Measurements from ENCODE around the gene UNC5B. TPM values are rescaled to one million over a fixed set of nuclear protein-coding genes. Genes with fewer than 3 reads are reported as not detected.

UNC5B gene
- polyA plus RNA-seq, 4 donors: 0.27 to 19.4 (median 6.7) TPM

GRCh38 chr10:71243756-71244395, 31.5 kb downstream of the UNC5B start:
- Histone ChIP-seq H3K4me1 (ENCODE audit: control insufficient read depth in 3 of 3, insufficient read depth in 2 of 3, low read depth in 1 of 3, low read length in 2 of 3) (peaks cover 10 to 78% (median 14%) of the 10 kb centered on the region in 3 donors), H3K27ac (ENCODE audit: low read depth in 1 of 3, low read length in 2 of 3) (peak overlapping the region; percentile 72 to 91 (median 72)), H3K9me3 (ENCODE audit: control insufficient read depth in 2 of 2, insufficient read depth in 1 of 2, low read depth in 1 of 2, low read length in 1 of 2) (no peaks in the 10 kb centered on the region), H3K4me3 (ENCODE audit: low read depth in 1 of 3, low read length in 3 of 3) (no peak overlapping the region), H3K27me3 (ENCODE audit: control insufficient read depth in 3 of 3, insufficient read depth in 3 of 3, low read length in 3 of 3) (no peaks in the 10 kb centered on the region), H3K36me3 (ENCODE audit: control insufficient read depth in 3 of 3, insufficient read depth in 2 of 3, low read depth in 1 of 3, low read length in 3 of 3) (peaks cover 0 to 5% (median 0%) of the 10 kb centered on the region in 3 donors)
- FAIRE-seq (no peak), DNase-seq (peak in 1 of 2 donors; percentile 93)
- 24 to 56% (median 44%) methylated on average over 6 of the region's 6 CpGs for WGBS, 3 donors

GRCh38 chr10:71244431-71245419, 32.4 kb downstream of the UNC5B start:
- Histone ChIP-seq H3K27me3 (ENCODE audit: control insufficient read depth in 3 of 3, insufficient read depth in 3 of 3, low read length in 3 of 3) (no peaks in the 10 kb centered on the region), H3K4me1 (ENCODE audit: control insufficient read depth in 3 of 3, insufficient read depth in 2 of 3, low read depth in 1 of 3, low read length in 2 of 3) (peaks cover 10 to 86% (median 14%) of the 10 kb centered on the region in 3 donors), H3K9me3 (ENCODE audit: control insufficient read depth in 2 of 2, insufficient read depth in 1 of 2, low read depth in 1 of 2, low read length in 1 of 2) (no peaks in the 10 kb centered on the region), H3K27ac (ENCODE audit: low read depth in 1 of 3, low read length in 2 of 3) (peak overlapping the region; percentile 72 to 91 (median 72)), H3K4me3 (ENCODE audit: low read depth in 1 of 3, low read length in 3 of 3) (no peak overlapping the region), H3K36me3 (ENCODE audit: control insufficient read depth in 3 of 3, insufficient read depth in 2 of 3, low read depth in 1 of 3, low read length in 3 of 3) (peaks cover 0 to 5% (median 0%) of the 10 kb centered on the region in 3 donors)
- 44 to 71% (median 54%) methylated on average over 29 of the region's 29 CpGs for WGBS, 3 donors
- no peak for FAIRE-seq
- peak in 1 of 2 donors; percentile 81 for DNase-seq

- Histone ChIP-seq H3K27me3 (ENCODE audit: control insufficient read depth in 3 of 3, insufficient read depth in 3 of 3, low read length in 3 of 3) (no peaks in the 10 kb centered on the region), H3K4me3 (ENCODE audit: low read depth in 1 of 3, low read length in 3 of 3) (no peak overlapping the region), H3K4me1 (ENCODE audit: control insufficient read depth in 3 of 3, insufficient read depth in 2 of 3, low read depth in 1 of 3, low read length in 2 of 3) (peaks cover 10 to 84% (median 14%) of the 10 kb centered on the region in 3 donors), H3K27ac (ENCODE audit: low read depth in 1 of 3, low read length in 2 of 3) (peak overlapping the region; percentile 15 to 91 (median 72)), H3K36me3 (ENCODE audit: control insufficient read depth in 3 of 3, insufficient read depth in 2 of 3, low read depth in 1 of 3, low read length in 3 of 3) (no peaks in the 10 kb centered on the region), H3K9me3 (ENCODE audit: control insufficient read depth in 2 of 2, insufficient read depth in 1 of 2, low read depth in 1 of 2, low read length in 1 of 2) (no peaks in the 10 kb centered on the region)
- no peak for FAIRE-seq
- DNase-seq: no peak
- WGBS, 3 donors: 80 to 88% (median 86%) methylated on average over 21 of the region's 21 CpGs
Measured at GRCh38 chr10:71245420-71246325, 33.3 kb downstream of the UNC5B start.

- peak; percentile 93 to 99 for DNase-seq
- Histone ChIP-seq H3K27ac (ENCODE audit: low read depth in 1 of 3, low read length in 2 of 3) (peak overlapping the region; percentile 72 to 91 (median 87)), H3K4me1 (ENCODE audit: control insufficient read depth in 3 of 3, insufficient read depth in 2 of 3, low read depth in 1 of 3, low read length in 2 of 3) (peaks cover 10 to 86% (median 14%) of the 10 kb centered on the region in 3 donors), H3K27me3 (ENCODE audit: control insufficient read depth in 3 of 3, insufficient read depth in 3 of 3, low read length in 3 of 3) (no peaks in the 10 kb centered on the region), H3K9me3 (ENCODE audit: control insufficient read depth in 2 of 2, insufficient read depth in 1 of 2, low read depth in 1 of 2, low read length in 1 of 2) (no peaks in the 10 kb centered on the region), H3K4me3 (ENCODE audit: low read depth in 1 of 3, low read length in 3 of 3) (no peak overlapping the region), H3K36me3 (ENCODE audit: control insufficient read depth in 3 of 3, insufficient read depth in 2 of 3, low read depth in 1 of 3, low read length in 3 of 3) (no peaks in the 10 kb centered on the region)
- 11 to 55% (median 29%) methylated on average over 11 of the region's 11 CpGs for WGBS, 3 donors
- FAIRE-seq: no peak
Measured at GRCh38 chr10:71246591-71247413, 34.4 kb downstream of the UNC5B start.

GRCh38 chr10:71247414-71247705, 35.0 kb downstream of the UNC5B start:
- Histone ChIP-seq H3K27ac (ENCODE audit: low read depth in 1 of 3, low read length in 2 of 3) (peak overlapping the region; percentile 72 to 91 (median 87)), H3K9me3 (ENCODE audit: control insufficient read depth in 2 of 2, insufficient read depth in 1 of 2, low read depth in 1 of 2, low read length in 1 of 2) (no peaks in the 10 kb centered on the region), H3K4me3 (ENCODE audit: low read depth in 1 of 3, low read length in 3 of 3) (no peak overlapping the region), H3K4me1 (ENCODE audit: control insufficient read depth in 3 of 3, insufficient read depth in 2 of 3, low read depth in 1 of 3, low read length in 2 of 3) (peaks cover 10 to 85% (median 14%) of the 10 kb centered on the region in 3 donors), H3K36me3 (ENCODE audit: control insufficient read depth in 3 of 3, insufficient read depth in 2 of 3, low read depth in 1 of 3, low read length in 3 of 3) (no peaks in the 10 kb centered on the region), H3K27me3 (ENCODE audit: control insufficient read depth in 3 of 3, insufficient read depth in 3 of 3, low read length in 3 of 3) (no peaks in the 10 kb centered on the region)
- peak in 1 of 2 donors; percentile 59 for DNase-seq
- WGBS, 3 donors: 46 to 71% (median 56%) methylated on average over 4 of the region's 4 CpGs
- no peak for FAIRE-seq

- H3K9me3 ChIP-seq (ENCODE audit: control insufficient read depth in 2 of 2, insufficient read depth in 1 of 2, low read depth in 1 of 2, low read length in 1 of 2): no peaks in the 10 kb centered on the region
- H3K27me3 ChIP-seq (ENCODE audit: control insufficient read depth in 3 of 3, insufficient read depth in 3 of 3, low read length in 3 of 3): no peaks in the 10 kb centered on the region
- no peak for FAIRE-seq
- H3K4me3 ChIP-seq (ENCODE audit: low read depth in 1 of 3, low read length in 3 of 3): no peak overlapping the region
- peaks cover 10 to 89% (median 14%) of the 10 kb centered on the region in 3 donors for H3K4me1 ChIP-seq (ENCODE audit: control insufficient read depth in 3 of 3, insufficient read depth in 2 of 3, low read depth in 1 of 3, low read length in 2 of 3)
- 84 to 100% (median 92%) methylated on average over 1 of the region's 1 CpG for WGBS, 3 donors
- H3K27ac ChIP-seq (ENCODE audit: low read depth in 1 of 3, low read length in 2 of 3): peak overlapping the region; percentile 72 to 91 (median 87)
- H3K36me3 ChIP-seq (ENCODE audit: control insufficient read depth in 3 of 3, insufficient read depth in 2 of 3, low read depth in 1 of 3, low read length in 3 of 3): no peaks in the 10 kb centered on the region
- no peak for DNase-seq
Measured at GRCh38 chr10:71247804-71248203, 35.4 kb downstream of the UNC5B start.

- Histone ChIP-seq H3K4me3 (ENCODE audit: low read depth in 1 of 3, low read length in 3 of 3) (no peak overlapping the region), H3K9me3 (ENCODE audit: control insufficient read depth in 2 of 2, insufficient read depth in 1 of 2, low read depth in 1 of 2, low read length in 1 of 2) (no peaks in the 10 kb centered on the region), H3K27ac (ENCODE audit: low read depth in 1 of 3, low read length in 2 of 3) (peak overlapping the region in 1 of 3 donors; percentile 72), H3K36me3 (ENCODE audit: control insufficient read depth in 3 of 3, insufficient read depth in 2 of 3, low read depth in 1 of 3, low read length in 3 of 3) (no peaks in the 10 kb centered on the region), H3K4me1 (ENCODE audit: control insufficient read depth in 3 of 3, insufficient read depth in 2 of 3, low read depth in 1 of 3, low read length in 2 of 3) (peaks cover 10 to 89% (median 14%) of the 10 kb centered on the region in 3 donors), H3K27me3 (ENCODE audit: control insufficient read depth in 3 of 3, insufficient read depth in 3 of 3, low read length in 3 of 3) (no peaks in the 10 kb centered on the region)
- FAIRE-seq (no peak), DNase-seq (no peak)
- WGBS, 3 donors: 83 to 90% (median 84%) methylated on average over 6 of the region's 6 CpGs
Measured at GRCh38 chr10:71248210-71248609, 35.8 kb downstream of the UNC5B start.

Data from small intestine (tissue), 7 donors.